ENCODE results near the gene ARHGAP4.

ARHGAP4 gene

GRCh38 chrX:153925739-153926551 lies at the start of gene ARHGAP4:
ARHGAP4 (minus strand) TSS chrX:153926264; CDS start chrX:153926202, 62 bp downstream.
- H3K27me3 Mint-ChIP-seq = no peaks in the 10 kb centered on the region
- H3K27ac Mint-ChIP-seq = peak within 1 kb of the TSS; percentile 97
- H3K9me3 Mint-ChIP-seq = no peaks in the 10 kb centered on the region
- peak within 1 kb of the TSS; percentile 93 for H3K4me3 Mint-ChIP-seq
- peaks cover 20% of the 10 kb centered on the region for H3K36me3 Mint-ChIP-seq (ENCODE audit: low read depth)
- H3K4me1 Mint-ChIP-seq (ENCODE audit: low read depth) = peaks cover 26% of the 10 kb centered on the region

GRCh38 chrX:153974726-153975286 lies 48.7 kb upstream of the ARHGAP4 start:
- no peaks in the 10 kb centered on the region for H3K9me3 Mint-ChIP-seq
- peak overlapping the region; percentile 94 for H3K27ac Mint-ChIP-seq
- H3K27me3 Mint-ChIP-seq = no peaks in the 10 kb centered on the region
- H3K4me3 Mint-ChIP-seq = peak overlapping the region; percentile 17
- peaks cover 25% of the 10 kb centered on the region for H3K4me1 Mint-ChIP-seq (ENCODE audit: low read depth)
- H3K36me3 Mint-ChIP-seq (ENCODE audit: low read depth) = peaks cover under 1% of the 10 kb centered on the region

- peak overlapping the region; percentile 94 for H3K27ac Mint-ChIP-seq
- H3K9me3 Mint-ChIP-seq = no peaks in the 10 kb centered on the region
- peaks cover 5% of the 10 kb centered on the region for H3K36me3 Mint-ChIP-seq (ENCODE audit: low read depth)
- H3K4me3 Mint-ChIP-seq = peak overlapping the region; percentile 90
- H3K27me3 Mint-ChIP-seq = no peaks in the 10 kb centered on the region
- peaks cover 25% of the 10 kb centered on the region for H3K4me1 Mint-ChIP-seq (ENCODE audit: low read depth)
Observed at GRCh38 chrX:153974003-153974725, 48.1 kb upstream of the ARHGAP4 start.

- no peaks in the 10 kb centered on the region for H3K27me3 Mint-ChIP-seq
- peaks cover 25% of the 10 kb centered on the region for H3K4me1 Mint-ChIP-seq (ENCODE audit: low read depth)
- H3K4me3 Mint-ChIP-seq = peak overlapping the region; percentile 90
- H3K27ac Mint-ChIP-seq = peak overlapping the region; percentile 94
- no peaks in the 10 kb centered on the region for H3K9me3 Mint-ChIP-seq
- peaks cover 6% of the 10 kb centered on the region for H3K36me3 Mint-ChIP-seq (ENCODE audit: low read depth)
Observed at GRCh38 chrX:153973127-153974002, 47.3 kb upstream of the ARHGAP4 start.

- H3K9me3 Mint-ChIP-seq = no peaks in the 10 kb centered on the region
- H3K4me3 Mint-ChIP-seq = peak within 1 kb of the TSS; percentile 97
- H3K36me3 Mint-ChIP-seq (ENCODE audit: low read depth) = peaks cover 14% of the 10 kb centered on the region
- H3K4me1 Mint-ChIP-seq (ENCODE audit: low read depth) = peaks cover 33% of the 10 kb centered on the region
- peak within 1 kb of the TSS; percentile 100 for H3K27ac Mint-ChIP-seq
- H3K27me3 Mint-ChIP-seq = no peaks in the 10 kb centered on the region
Observed at GRCh38 chrX:153972368-153973126, 46.5 kb upstream of the ARHGAP4 start, which contains the start of gene TMEM187. TMEM187 (plus strand) TSS chrX:153972754; CDS start chrX:153982063, 9,309 bp downstream.

GRCh38 chrX:153971450-153972367 lies 45.6 kb upstream of the ARHGAP4 start, which contains the start of gene HCFC1:
HCFC1 (minus strand) TSS chrX:153971818; CDS start chrX:153970840, 978 bp downstream.
- H3K4me3 Mint-ChIP-seq = peak within 1 kb of the TSS; percentile 97
- H3K27ac Mint-ChIP-seq = peak within 1 kb of the TSS; percentile 100
- no peaks in the 10 kb centered on the region for H3K9me3 Mint-ChIP-seq
- peaks cover 41% of the 10 kb centered on the region for H3K4me1 Mint-ChIP-seq (ENCODE audit: low read depth)
- peaks cover 18% of the 10 kb centered on the region for H3K36me3 Mint-ChIP-seq (ENCODE audit: low read depth)
- no peaks in the 10 kb centered on the region for H3K27me3 Mint-ChIP-seq

GRCh38 chrX:153971124-153971449 lies 45.0 kb upstream of the ARHGAP4 start:
- Mint-ChIP-seq H3K4me3 (peak overlapping the region; percentile 97), H3K27ac (peak overlapping the region; percentile 100), H3K9me3 (no peaks in the 10 kb centered on the region), H3K27me3 (no peaks in the 10 kb centered on the region), H3K36me3 (ENCODE audit: low read depth) (peaks cover 18% of the 10 kb centered on the region), H3K4me1 (ENCODE audit: low read depth) (peaks cover 47% of the 10 kb centered on the region)

- Mint-ChIP-seq H3K4me1 (ENCODE audit: low read depth) (peaks cover 48% of the 10 kb centered on the region), H3K36me3 (ENCODE audit: low read depth) (peaks cover 18% of the 10 kb centered on the region), H3K27ac (peak overlapping the region; percentile 100)
Observed at GRCh38 chrX:153970357-153971123, 44.5 kb upstream of the ARHGAP4 start.

GRCh38 chrX:153969904-153970356 lies 43.9 kb upstream of the ARHGAP4 start:
- Mint-ChIP-seq H3K4me3 (peak overlapping the region; percentile 92), H3K9me3 (no peaks in the 10 kb centered on the region), H3K27me3 (no peaks in the 10 kb centered on the region), H3K36me3 (ENCODE audit: low read depth) (peaks cover 18% of the 10 kb centered on the region), H3K27ac (peak overlapping the region; percentile 40), H3K4me1 (ENCODE audit: low read depth) (peaks cover 48% of the 10 kb centered on the region)

More at GRCh38 chrX:153970357-153971123, 44.5 kb upstream of the ARHGAP4 start:
- Mint-ChIP-seq H3K9me3 (no peaks in the 10 kb centered on the region), H3K4me3 (peak overlapping the region; percentile 97), H3K27me3 (no peaks in the 10 kb centered on the region)

GRCh38 chrX:153969125-153969903 lies 43.2 kb upstream of the ARHGAP4 start:
- no peaks in the 10 kb centered on the region for H3K9me3 Mint-ChIP-seq
- H3K36me3 Mint-ChIP-seq (ENCODE audit: low read depth) = peaks cover 18% of the 10 kb centered on the region
- peak overlapping the region; percentile 92 for H3K4me3 Mint-ChIP-seq
- peak overlapping the region; percentile 63 for H3K27ac Mint-ChIP-seq
- no peaks in the 10 kb centered on the region for H3K27me3 Mint-ChIP-seq
- H3K4me1 Mint-ChIP-seq (ENCODE audit: low read depth) = peaks cover 42% of the 10 kb centered on the region

- Mint-ChIP-seq H3K27ac (peak overlapping the region; percentile 86), H3K27me3 (no peaks in the 10 kb centered on the region), H3K4me1 (ENCODE audit: low read depth) (peaks cover 37% of the 10 kb centered on the region), H3K4me3 (peak overlapping the region; percentile 92), H3K9me3 (no peaks in the 10 kb centered on the region), H3K36me3 (ENCODE audit: low read depth) (peaks cover 18% of the 10 kb centered on the region)
Observed at GRCh38 chrX:153968754-153969124, 42.7 kb upstream of the ARHGAP4 start.

GRCh38 chrX:153968255-153968654 lies 42.2 kb upstream of the ARHGAP4 start:
- peaks cover 18% of the 10 kb centered on the region for H3K36me3 Mint-ChIP-seq (ENCODE audit: low read depth)
- H3K4me3 Mint-ChIP-seq = peak overlapping the region; percentile 92
- H3K9me3 Mint-ChIP-seq = no peaks in the 10 kb centered on the region
- H3K27me3 Mint-ChIP-seq = no peaks in the 10 kb centered on the region
- peak overlapping the region; percentile 86 for H3K27ac Mint-ChIP-seq
- H3K4me1 Mint-ChIP-seq (ENCODE audit: low read depth) = peaks cover 32% of the 10 kb centered on the region

Measured in stimulated activated naive CD8-positive, alpha-beta T cell treated with anti-CD3 and anti-CD28 coated beads, Interleukin-15, Interleukin-2, amounts not matched to agents 100 ng/mL and 50 ng/mL, for 24 hours (primary cell).